H1 (cell line): Measurements from ENCODE around the gene ZNF512B. TPM values are rescaled to one million over a fixed set of nuclear protein-coding genes. Genes with fewer than 3 reads are reported as not detected.

Experiments used
- FOSL1 ChIP-seq: IDR thresholded peaks from 2 replicates; pipeline ENCODE4 v1.6.1; 2011; ENCODE audit warnings: mild to moderate bottlenecking, low read depth, low read length, moderate library complexity; ENCODE audit not compliant: insufficient read depth
- KDM5A ChIP-seq: fragments of 200-600 bp; IDR thresholded peaks from 2 replicates; pipeline ENCODE4 v1.7.1; 2012; ENCODE audit warnings: mild to moderate bottlenecking, low read length, inconsistent platforms, mixed read lengths
- NANOG ChIP-seq: IDR thresholded peaks from 2 replicates; pipeline ENCODE4 v1.6.1; 2011; ENCODE audit warnings: low read length, low read depth, mild to moderate bottlenecking, inconsistent platforms; ENCODE audit not compliant: insufficient read depth, poor library complexity, severe bottlenecking
- POLR2AphosphoS5 ChIP-seq: IDR thresholded peaks from 2 replicates; pipeline ENCODE4 v1.6.1; 2011; ENCODE audit warnings: low read depth, low read length
- polyA plus RNA-seq, 7 experiments: library from polyadenylated mRNA; depleted of rRNA in 3 of 7; stranded (reverse) in 5 of 7; unstranded in 2 of 7; fragments of >200 nt in 5 of 7; fragments of 200-250 nt in 2 of 7; gene quantifications; 1 replicate in 5 of 7; 2 replicates in 1 of 7; 4 replicates in 1 of 7; pipeline versions ENCODE4 v1.2.1 to v1.2.3, GENCODE V29; 2011 to 2013; ENCODE audit warnings: missing spikeins in 2 of 7, mixed read lengths in 2 of 7
- total RNA-seq: library from RNA; stranded (reverse); fragmentation: NEBNext Ultra II Directional; extraction: Animal tissue kit (Norgen Biotek cat#: 25700); gene quantifications from 2 replicates; pipeline ENCODE4 v1.2.1, GENCODE V29; 2021

ZNF512B gene
- total and polyA plus RNA-seq, 2 of the 8 experiments (the other 6 are each of a cell fraction or from before 2014, with no cell fraction given), result 7.3 to 26.6 TPM

DNA sequence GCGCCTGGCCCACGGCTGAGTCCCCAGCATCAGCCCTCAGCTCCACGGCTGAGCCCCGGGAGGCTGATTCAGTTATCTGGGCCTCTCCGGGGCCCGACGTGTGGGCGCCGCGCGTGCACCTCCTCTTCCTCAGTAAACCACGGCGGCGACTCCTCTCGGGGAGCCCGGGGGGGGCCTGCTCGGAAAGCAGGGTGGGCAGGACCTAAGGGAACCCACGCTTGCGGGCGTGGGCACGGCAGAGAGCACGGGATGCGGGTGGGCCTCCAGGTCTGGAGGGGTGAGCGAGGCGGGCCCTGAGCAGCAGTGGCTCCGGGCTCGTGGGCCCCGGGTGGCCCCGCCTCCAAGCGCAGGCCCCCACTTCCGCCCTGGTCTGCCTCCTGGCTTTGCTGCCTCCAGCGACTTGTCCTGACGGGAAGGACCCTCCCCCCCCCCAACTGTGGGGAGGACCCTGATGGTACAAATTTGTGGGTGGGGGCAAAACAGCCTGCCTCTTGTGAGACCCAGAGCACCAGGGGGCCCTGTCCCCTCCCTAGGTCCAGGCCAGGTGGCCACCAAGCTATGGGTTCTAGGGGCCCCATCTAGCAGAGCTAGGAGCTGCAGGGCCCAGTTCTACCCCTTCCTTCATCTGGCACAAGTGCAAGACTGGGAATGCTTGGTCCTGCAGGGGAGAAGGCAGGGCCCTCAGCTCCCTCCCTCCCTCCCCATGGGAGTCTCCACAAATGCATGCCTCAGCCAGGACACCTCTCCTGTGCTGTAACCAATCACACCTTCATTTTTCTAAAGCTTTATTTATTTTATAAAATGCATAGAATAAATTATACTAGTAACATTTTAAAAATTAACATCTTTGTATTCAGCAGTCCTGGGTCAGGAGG, 30.4 kb downstream of the ZNF512B start (continued):
- TF ChIP-seq POLR2AphosphoS5, result no peak
- TF ChIP-seq NANOG, result no peak
- no peak for TF ChIP-seq FOSL1
- TF ChIP-seq KDM5A, result no peak
